ENCODE measurements around the gene ZNF205. TPM values are rescaled to one million over a fixed set of nuclear protein-coding genes. Genes with fewer than 3 reads are reported as not detected.

ZNF205 gene
- total and polyA plus RNA-seq, 9 of the 15 experiments (the other 6 are each of a cell fraction or from before 2014, with no cell fraction given) = 2.4 to 11.8 (median 5.1) TPM; not detected in 2

DNA sequence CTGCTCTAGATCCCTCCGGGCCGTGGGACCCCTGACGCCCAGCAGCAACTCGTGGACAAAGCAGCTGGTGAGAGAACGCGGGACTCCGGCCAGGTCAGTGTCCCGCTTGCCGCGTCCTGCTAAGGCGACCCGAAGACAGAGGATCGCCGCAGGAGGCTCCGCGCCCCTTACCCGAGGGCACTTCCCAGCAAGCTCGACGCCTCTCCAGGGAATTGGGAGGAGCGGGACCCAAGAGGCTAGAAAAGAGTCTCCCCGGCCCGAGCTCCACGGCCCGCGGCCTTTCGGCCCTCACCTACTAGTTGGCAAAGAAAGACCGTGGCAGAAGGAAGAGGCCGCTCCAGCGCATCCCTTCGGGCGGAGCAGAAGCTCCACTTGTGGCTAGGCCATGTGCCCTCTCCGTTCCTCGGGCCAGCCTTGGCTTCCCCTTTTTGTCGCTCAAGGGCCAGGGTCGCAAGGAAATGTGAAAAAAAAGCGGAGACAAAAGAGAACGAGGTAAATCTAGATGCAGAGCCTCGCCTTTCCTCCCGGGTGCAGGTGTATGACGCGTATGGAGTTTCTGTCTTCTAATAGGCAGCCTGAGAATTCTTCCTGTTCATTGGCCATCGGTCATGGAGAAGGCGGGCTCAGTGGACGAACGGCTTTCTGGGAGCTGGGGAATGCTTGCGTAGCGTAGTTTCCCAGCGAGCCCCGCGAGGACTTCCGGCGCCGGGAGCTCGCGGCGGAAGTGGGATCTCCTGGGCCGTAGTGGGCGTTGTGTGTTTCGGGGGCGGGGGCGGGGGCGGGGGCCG lies 22.1 kb downstream of the ZNF205 start, which contains the start of gene ZNF213 (continued):
- TF ChIP-seq, protein P1, sequence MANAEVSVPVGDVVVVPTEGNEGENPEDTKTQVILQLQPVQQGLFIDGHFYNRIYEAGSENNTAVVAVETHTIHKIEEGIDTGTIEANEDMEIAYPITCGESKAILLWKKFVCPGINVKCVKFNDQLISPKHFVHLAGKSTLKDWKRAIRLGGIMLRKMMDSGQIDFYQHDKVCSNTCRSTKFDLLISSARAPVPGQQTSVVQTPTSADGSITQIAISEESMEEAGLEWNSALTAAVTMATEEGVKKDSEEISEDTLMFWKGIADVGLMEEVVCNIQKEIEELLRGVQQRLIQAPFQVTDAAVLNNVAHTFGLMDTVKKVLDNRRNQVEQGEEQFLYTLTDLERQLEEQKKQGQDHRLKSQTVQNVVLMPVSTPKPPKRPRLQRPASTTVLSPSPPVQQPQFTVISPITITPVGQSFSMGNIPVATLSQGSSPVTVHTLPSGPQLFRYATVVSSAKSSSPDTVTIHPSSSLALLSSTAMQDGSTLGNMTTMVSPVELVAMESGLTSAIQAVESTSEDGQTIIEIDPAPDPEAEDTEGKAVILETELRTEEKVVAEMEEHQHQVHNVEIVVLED (CRISPR knock-in tag; IDR thresholded peaks at IDR 0.05) = peak; percentile 65; the same call in 1 of the 2 replicates
- TF ChIP-seq ZZZ3 (IDR thresholded peaks at IDR 0.05) (peak; percentile 63; the same call in 1 of the 2 replicates), SRSF1 (IDR thresholded peaks at IDR 0.05; ENCODE audit: low read depth, low read length) (no peak), ZBTB17 (CRISPR knock-in tag; IDR thresholded peaks at IDR 0.05) (0 out of 2 replicates have a peak, but pooled peaks have one; percentile 40), ZBTB12 (CRISPR knock-in tag; IDR thresholded peaks at IDR 0.05) (peak; percentile 83), ZNF592 (IDR thresholded peaks at IDR 0.05) (no peak), TOE1 (IDR thresholded peaks at IDR 0.05; ENCODE audit: borderline replicate concordance) (no peak), TOE1 (CRISPR knock-in tag; IDR thresholded peaks at IDR 0.05; ENCODE audit: borderline replicate concordance, low read depth) (0 out of 2 replicates have a peak, but pooled peaks have one; percentile 50), BCOR (IDR thresholded peaks at IDR 0.05) (no peak), NR3C1 (CRISPR knock-in tag; IDR thresholded peaks at IDR 0.05) (0 out of 2 replicates have a peak, but pooled peaks have one; percentile 22), TGIF2 (CRISPR knock-in tag; IDR thresholded peaks at IDR 0.05) (no peak), SIX5 (IDR thresholded peaks at IDR 0.05; ENCODE audit: borderline replicate concordance in 1 of 2, insufficient read depth in 1 of 2, low read depth in 1 of 2, low read length in 2 of 2) (no peak), CXXC5 (CRISPR knock-in tag; IDR thresholded peaks at IDR 0.05) (peak; percentile 41; the same call in 1 of the 2 replicates), OTX1 (CRISPR knock-in tag; IDR thresholded peaks at IDR 0.05) (no peak)
- TF ChIP-seq, protein P2, sequence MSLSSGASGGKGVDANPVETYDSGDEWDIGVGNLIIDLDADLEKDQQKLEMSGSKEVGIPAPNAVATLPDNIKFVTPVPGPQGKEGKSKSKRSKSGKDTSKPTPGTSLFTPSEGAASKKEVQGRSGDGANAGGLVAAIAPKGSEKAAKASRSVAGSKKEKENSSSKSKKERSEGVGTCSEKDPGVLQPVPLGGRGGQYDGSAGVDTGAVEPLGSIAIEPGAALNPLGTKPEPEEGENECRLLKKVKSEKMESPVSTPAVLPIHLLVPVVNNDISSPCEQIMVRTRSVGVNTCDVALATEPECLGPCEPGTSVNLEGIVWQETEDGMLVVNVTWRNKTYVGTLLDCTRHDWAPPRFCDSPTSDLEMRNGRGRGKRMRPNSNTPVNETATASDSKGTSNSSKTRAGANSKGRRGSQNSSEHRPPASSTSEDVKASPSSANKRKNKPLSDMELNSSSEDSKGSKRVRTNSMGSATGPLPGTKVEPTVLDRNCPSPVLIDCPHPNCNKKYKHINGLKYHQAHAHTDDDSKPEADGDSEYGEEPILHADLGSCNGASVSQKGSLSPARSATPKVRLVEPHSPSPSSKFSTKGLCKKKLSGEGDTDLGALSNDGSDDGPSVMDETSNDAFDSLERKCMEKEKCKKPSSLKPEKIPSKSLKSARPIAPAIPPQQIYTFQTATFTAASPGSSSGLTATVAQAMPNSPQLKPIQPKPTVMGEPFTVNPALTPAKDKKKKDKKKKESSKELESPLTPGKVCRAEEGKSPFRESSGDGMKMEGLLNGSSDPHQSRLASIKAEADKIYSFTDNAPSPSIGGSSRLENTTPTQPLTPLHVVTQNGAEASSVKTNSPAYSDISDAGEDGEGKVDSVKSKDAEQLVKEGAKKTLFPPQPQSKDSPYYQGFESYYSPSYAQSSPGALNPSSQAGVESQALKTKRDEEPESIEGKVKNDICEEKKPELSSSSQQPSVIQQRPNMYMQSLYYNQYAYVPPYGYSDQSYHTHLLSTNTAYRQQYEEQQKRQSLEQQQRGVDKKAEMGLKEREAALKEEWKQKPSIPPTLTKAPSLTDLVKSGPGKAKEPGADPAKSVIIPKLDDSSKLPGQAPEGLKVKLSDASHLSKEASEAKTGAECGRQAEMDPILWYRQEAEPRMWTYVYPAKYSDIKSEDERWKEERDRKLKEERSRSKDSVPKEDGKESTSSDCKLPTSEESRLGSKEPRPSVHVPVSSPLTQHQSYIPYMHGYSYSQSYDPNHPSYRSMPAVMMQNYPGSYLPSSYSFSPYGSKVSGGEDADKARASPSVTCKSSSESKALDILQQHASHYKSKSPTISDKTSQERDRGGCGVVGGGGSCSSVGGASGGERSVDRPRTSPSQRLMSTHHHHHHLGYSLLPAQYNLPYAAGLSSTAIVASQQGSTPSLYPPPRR (CRISPR knock-in tag; IDR thresholded peaks at IDR 0.05; ENCODE audit: borderline replicate concordance) = peak; percentile 53; the same call in 1 of the 2 replicates
